Activated CD4-positive, CD25-positive, alpha-beta regulatory T cell treated with anti-CD3 and anti-CD28 coated beads, Interleukin-2, amount 50 U/mL, for 16 hours (primary cell): ENCODE measurements around the gene MYO10.

ENCODE experiments used
- DNase-seq: peaks from one replicate; pipeline ENCODE4 v3.0.0-alpha.2; 2020; ENCODE audit warnings: low read depth, low spot score

MYO10 gene

DNA sequence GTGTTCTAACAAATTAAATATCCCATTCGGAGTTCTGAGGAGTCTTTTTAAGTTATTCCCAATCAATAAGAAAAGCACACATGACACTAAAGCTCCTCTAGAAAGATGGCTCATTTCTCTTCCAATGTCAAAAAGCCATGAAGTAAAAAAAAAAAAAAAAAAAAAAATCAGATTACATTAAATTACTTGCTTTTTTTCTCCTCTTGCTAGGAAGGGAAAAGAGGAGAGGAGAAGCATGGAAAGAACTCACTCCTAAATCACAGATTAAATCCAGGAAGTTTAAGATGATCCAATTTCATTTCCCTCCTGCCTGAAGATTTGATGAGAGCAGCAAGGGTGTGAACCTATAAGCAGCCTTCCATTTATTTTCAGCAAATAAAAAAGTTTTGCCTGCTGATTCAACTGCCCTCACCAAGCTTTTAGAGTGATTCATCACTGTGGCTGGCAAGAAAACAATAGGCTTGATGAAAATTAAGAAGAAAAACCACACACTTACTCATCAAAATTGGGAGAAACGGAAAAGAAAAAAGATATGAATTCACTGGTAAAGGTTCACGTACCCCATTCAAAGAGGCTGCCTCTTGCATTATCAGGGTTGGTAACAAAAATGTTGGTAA lies 19.7 kb downstream of the MYO10 start:
- no peak for DNase-seq

GRCh38 chr5:16914584-16914983 lies 21.5 kb downstream of the MYO10 start:
- no peak for DNase-seq

DNA sequence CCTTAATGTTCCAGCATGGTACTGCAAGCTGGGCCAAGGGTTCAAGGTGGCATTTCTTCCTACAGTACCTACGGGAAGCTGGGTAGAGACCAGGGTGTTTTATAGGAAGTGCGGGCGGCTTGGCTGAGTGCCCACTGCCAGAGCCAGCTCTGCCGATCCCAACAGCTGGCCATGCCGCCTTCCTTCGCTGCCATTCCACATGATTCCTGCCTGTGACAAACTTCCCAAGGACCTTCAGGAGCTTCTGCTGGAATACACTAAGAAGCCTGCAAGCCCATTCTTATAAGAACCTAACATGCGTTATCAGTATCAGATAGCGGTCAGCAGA lies 22.0 kb downstream of the MYO10 start:
- DNase-seq, result no peak

DNA sequence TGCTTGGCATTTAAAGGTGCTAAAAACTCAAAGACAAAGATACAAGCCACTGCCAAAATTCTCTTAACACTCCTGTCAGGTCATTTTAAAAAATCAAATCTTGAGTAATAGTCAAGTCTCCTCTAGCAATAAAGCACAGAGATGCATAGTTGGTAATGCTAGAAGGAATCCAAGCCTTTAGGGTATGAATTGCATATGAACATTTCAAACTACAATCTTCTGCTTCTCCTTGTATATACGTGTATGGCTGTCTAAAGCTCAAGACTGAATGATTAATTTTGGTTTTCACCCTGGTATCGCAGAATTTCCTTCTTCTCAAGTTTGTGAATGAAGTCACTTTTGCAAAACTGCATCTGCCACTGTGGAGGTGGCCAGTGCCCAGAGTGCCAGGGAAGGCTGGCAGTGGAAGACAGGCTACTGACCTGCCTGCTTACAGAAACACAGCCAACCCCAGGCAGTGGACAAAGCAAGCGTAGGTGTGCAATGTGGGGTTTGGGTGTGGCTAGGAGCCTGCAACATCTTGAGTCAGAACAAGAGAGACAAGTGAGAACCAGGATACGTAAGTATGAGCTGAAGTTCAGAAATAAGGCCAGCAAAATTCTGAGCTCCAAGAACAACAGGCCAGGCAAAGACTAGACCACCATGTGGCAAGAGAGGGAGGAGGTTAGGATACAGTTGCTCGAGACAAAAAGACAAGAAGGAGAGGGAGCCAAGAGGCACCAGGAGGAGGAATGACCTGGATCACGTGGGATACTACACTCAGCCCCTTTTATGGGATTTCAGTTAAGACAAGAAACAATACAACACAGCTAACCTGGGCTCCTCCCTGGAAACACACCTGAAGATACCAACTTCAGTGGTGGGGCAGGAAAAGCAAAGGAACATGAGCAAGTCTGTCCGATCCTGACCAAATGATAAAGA lies 22.6 kb downstream of the MYO10 start:
- DNase-seq, result no peak

DNA sequence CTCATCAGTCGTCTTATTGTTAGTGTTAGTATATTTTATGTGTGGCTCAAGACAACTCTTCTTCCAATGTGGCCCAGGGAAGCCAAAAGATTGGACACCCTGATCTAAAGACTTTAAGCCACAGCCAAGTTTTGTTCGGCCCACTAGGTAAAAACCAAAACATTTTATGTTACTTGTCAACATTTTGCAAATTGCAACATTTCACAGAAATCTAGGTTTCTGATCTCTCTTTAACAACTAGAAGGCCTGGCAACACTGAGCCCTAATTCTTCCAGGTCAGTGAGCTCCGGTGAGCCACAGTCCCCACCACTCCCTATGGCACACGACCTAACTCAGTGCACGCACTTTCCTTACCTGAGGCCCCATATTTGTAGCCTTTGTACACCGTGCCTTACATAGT lies 24.0 kb downstream of the MYO10 start:
- no peak for DNase-seq

GRCh38 chr5:16909464-16909863 lies 26.6 kb downstream of the MYO10 start:
- DNase-seq, result no peak

- no peak for DNase-seq
Observed at GRCh38 chr5:16907270-16907669, 28.8 kb downstream of the MYO10 start.

GRCh38 chr5:16906255-16906654 lies 29.8 kb downstream of the MYO10 start:
- no peak for DNase-seq

- no peak for DNase-seq
Observed at GRCh38 chr5:16903480-16904300, 32.4 kb downstream of the MYO10 start.

GRCh38 chr5:16902846-16903245 lies 33.2 kb downstream of the MYO10 start:
- no peak for DNase-seq

DNA sequence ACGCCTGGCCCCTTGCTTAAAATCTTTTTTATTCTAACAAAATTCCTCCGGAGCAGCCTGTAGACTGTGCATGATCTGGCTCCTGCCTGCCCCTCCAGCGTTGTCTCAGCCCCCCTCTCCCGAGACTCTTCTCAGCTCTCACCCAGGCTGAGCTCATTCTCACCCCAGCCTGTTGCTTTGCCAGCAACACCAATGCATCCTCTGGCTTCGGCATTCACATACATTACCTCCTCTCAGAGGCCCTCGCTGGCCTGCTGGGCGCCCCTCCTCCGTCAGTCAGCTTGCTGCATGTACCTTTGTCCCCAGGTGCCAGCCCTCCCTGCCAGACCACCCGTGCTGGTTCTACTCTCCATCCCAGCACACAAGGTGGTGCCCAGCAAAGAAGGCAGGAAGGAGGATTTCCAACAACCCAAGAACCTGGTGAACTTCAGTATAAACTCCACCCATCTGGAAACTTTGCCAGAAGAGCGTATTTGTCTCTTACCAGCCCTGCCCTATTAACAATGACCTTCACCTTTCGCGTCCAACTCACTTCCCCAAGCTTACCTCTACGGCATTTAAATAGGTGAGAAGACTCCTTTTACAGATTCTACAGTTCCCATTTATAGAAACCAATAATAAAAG lies 35.0 kb downstream of the MYO10 start:
- DNase-seq, result no peak

GRCh38 chr5:16899171-16899570 lies 36.9 kb downstream of the MYO10 start:
- DNase-seq, result no peak

DNA sequence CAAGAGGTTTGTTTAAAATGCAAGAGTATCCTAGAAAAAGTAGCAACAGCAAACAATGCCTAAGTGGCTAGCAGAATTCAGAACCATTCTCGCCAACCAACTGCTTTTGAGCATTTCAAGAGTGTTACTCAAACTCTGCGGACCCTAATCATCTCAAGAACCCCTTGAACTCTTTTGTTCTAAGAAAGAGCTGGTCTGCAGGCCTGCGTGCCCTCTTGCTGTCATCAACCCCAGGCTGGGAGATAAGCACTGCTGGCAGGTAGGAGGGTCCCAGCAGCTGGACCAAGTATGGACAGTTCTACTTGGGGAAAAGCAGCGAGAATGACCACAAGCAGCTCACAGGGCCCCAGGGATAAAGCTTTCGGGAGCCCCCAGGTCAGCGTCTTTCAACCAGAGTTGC lies 38.3 kb downstream of the MYO10 start:
- no peak for DNase-seq

DNA sequence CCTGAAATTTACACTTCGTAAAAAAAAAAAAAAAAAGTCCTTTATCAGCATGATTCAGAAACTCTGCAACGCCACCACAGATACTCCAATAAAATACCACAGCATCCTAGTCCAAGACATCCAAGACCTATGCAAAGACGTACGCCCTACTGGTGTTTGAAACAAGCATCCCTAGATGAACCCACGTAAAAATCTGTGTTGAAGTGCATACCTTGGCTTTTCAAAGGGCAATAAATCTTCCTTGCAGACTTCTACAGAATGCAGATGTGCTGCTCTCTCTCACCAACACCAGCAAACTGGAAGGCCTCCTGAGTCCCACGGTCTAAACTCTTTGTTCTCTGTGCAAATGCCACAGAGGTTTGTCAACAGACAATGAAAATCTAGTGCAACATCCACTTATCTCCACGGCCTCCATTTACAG lies 38.8 kb downstream of the MYO10 start:
- no peak for DNase-seq

DNA sequence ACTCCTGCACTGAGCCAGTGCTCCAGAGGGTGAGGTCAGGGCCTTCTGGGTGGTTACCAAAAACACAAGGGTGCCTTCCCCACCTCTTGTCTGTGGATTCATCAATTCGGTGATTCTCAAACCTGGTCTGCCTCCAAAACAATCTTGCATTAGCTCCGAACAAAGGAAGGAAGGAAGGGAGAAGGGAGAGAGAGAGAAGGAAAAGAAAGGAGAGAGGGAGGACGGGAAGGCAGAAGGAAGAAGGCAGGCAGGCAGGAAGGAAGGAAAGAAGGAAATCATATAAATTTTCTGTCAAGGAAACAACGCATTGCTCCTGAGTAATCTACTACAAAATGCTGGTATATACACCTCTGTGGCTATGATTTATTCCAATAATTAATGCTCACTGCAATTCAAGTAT lies 39.3 kb downstream of the MYO10 start:
- DNase-seq, result no peak

- DNase-seq, result no peak
Observed at GRCh38 chr5:16894236-16895057, 41.6 kb downstream of the MYO10 start.

- DNase-seq, result no peak
Observed at GRCh38 chr5:16891033-16891432, 45.1 kb downstream of the MYO10 start.

DNA sequence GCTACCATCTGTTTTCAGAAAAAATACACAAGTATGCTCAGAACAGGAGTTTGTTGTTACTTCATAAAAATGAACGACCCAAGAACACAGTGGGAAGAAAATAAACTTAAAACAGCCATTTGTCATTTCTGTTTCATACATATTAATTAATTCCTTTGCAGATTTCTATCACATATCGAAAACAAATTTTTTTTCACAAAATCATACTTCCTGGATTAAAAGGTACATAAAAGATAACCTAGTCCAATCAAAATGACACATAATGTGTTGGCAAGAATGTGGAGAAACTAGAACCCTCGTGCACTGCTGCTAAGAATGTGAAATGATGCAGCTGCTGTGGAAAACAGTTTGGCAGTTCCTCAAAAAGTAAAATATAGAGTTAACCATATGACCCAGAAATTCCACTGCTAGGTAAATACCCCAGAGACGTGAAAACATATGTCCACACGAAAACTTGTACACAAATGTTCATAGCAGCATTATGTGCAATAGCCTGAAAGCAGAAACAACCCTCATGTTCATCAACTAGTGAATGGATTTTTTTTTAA lies 46.0 kb downstream of the MYO10 start:
- no peak for DNase-seq

DNA sequence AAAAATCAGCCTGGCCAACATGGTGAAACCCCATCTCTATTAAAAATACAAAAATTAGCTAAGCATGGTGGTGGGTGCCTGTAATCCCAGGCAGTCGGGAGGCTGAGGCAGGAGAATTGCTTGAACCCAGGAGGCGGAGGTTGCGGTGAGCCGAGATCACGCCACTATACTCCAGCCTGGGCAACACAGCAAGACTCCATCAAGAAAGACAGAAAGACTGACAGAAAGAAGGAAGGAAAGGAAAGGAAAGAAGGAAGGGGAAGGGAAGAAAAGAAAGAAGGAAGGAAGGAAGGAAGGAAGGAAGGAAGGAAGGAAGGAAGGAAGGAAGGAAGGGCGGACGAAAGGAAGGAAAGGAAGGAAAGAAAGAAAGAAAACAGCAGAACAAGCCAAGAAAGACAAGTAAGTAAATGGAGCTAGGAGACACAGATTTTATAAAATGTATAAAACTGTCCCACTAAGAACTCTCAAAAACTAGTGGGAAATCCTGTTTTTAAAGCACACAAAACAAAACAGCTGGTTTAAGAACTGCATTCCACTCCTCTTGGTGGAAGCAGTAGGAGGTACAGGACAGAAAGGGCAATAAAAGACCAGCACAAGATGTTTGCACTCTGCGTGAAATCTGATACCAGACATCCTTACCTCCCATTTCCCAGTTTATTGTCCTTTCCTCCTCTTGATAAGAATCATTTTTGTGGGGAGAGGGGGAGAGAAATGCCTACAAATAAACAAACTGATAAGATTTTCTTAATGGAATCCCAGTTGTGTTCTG lies 46.7 kb downstream of the MYO10 start:
- no peak for DNase-seq

- DNase-seq, result no peak
Observed at GRCh38 chr5:16888694-16889124, 47.4 kb downstream of the MYO10 start.
